Stimulated activated memory B cell treated with anti-CD40 and anti-IgM and Interleukin-4, amounts not matched to agents 10 μg/mL and 1 μg/mL and 100 μg/mL, for 72 hours (primary cell): Measurements from ENCODE around the gene WBP1.
A peak's percentile ranks its signal among the peaks of the same experiment; 100 is the strongest.
"Not testable (repeated sequence)": the region's sequence is repeated elsewhere in the genome, so short reads cannot be mapped to it uniquely, and the experiment has no call there.

Experiments used
- ATAC-seq: fragments of 150-1000 bp; cut with Tn5 transposase; 2 replicates; pipeline ENCODE4 v1.10.0; 2021
- H3K27ac Mint-ChIP-seq: one replicate; pipeline ENCODE4 v1.8.0; 2022; ENCODE audit warnings: mild to moderate bottlenecking, mixed read lengths
- H3K27me3 Mint-ChIP-seq: one replicate; pipeline ENCODE4 v1.8.0; 2022; ENCODE audit warnings: mixed read lengths
- H3K36me3 Mint-ChIP-seq: one replicate; pipeline ENCODE4 v1.8.0; 2022; ENCODE audit warnings: mixed read lengths
- H3K4me1 Mint-ChIP-seq: one replicate; pipeline ENCODE4 v1.8.0; 2022; ENCODE audit warnings: mixed read lengths
- H3K4me3 Mint-ChIP-seq: one replicate; pipeline ENCODE4 v1.8.0; 2022; ENCODE audit warnings: mild to moderate bottlenecking, moderate library complexity, mixed read lengths
- H3K9me3 Mint-ChIP-seq: one replicate; pipeline ENCODE4 v1.8.0; 2022; ENCODE audit warnings: mixed read lengths

The WBP1 gene

GRCh38 chr2:74481961-74482800 lies 23.9 kb downstream of the WBP1 start:
- peak overlapping the region; percentile 97 for H3K27ac Mint-ChIP-seq
- no peaks in the 10 kb centered on the region for H3K27me3 Mint-ChIP-seq
- H3K9me3 Mint-ChIP-seq = no peaks in the 10 kb centered on the region
- peaks cover 35% of the 10 kb centered on the region for H3K4me1 Mint-ChIP-seq
- H3K4me3 Mint-ChIP-seq = peak overlapping the region; percentile 100
- peak; percentile 79 for ATAC-seq
- peaks cover 38% of the 10 kb centered on the region for H3K36me3 Mint-ChIP-seq

GRCh38 chr2:74482801-74483674 lies 24.8 kb downstream of the WBP1 start, which contains the start of the genes CCDC142 and TTC31:
TSS of gene CCDC142 (minus strand) at chr2:74482998. CDS start at chr2:74482837, 161 bp downstream.
TSS of gene TTC31 (plus strand) at chr2:74483081. CDS start at chr2:74483096, 15 bp downstream.
- H3K27ac Mint-ChIP-seq = peak within 1 kb of the TSS; percentile 97
- no peaks in the 10 kb centered on the region for H3K9me3 Mint-ChIP-seq
- peak within 1 kb of the TSS; percentile 100 for H3K4me3 Mint-ChIP-seq
- H3K36me3 Mint-ChIP-seq = peaks cover 32% of the 10 kb centered on the region
- peaks cover 35% of the 10 kb centered on the region for H3K4me1 Mint-ChIP-seq
- ATAC-seq = peak; percentile 97
- H3K27me3 Mint-ChIP-seq = no peaks in the 10 kb centered on the region

- ATAC-seq, H3K27me3 Mint-ChIP-seq, H3K9me3 Mint-ChIP-seq: not testable (repeated sequence)
- peak overlapping the region; percentile 100 for H3K4me3 Mint-ChIP-seq
- peaks cover 32% of the 10 kb centered on the region for H3K36me3 Mint-ChIP-seq
- H3K27ac Mint-ChIP-seq = peak overlapping the region; percentile 97
- H3K4me1 Mint-ChIP-seq = peaks cover 35% of the 10 kb centered on the region
Measured at GRCh38 chr2:74483675-74484164, 25.5 kb downstream of the WBP1 start.

GRCh38 chr2:74486141-74486540 lies 27.9 kb downstream of the WBP1 start:
- H3K36me3 Mint-ChIP-seq = peaks cover 35% of the 10 kb centered on the region
- no peak overlapping the region for H3K27ac Mint-ChIP-seq
- ATAC-seq = no peak
- no peaks in the 10 kb centered on the region for H3K9me3 Mint-ChIP-seq
- no peaks in the 10 kb centered on the region for H3K27me3 Mint-ChIP-seq
- no peak overlapping the region for H3K4me3 Mint-ChIP-seq
- peaks cover 19% of the 10 kb centered on the region for H3K4me1 Mint-ChIP-seq

- H3K4me1 Mint-ChIP-seq = peaks cover under 1% of the 10 kb centered on the region
- no peak overlapping the region for H3K27ac Mint-ChIP-seq
- no peaks in the 10 kb centered on the region for H3K27me3 Mint-ChIP-seq
- peaks cover 59% of the 10 kb centered on the region for H3K36me3 Mint-ChIP-seq
- no peak overlapping the region for H3K4me3 Mint-ChIP-seq
- no peak for ATAC-seq
- H3K9me3 Mint-ChIP-seq = no peaks in the 10 kb centered on the region
Measured at GRCh38 chr2:74488643-74489481, 30.6 kb downstream of the WBP1 start.

GRCh38 chr2:74489906-74490305 lies 31.7 kb downstream of the WBP1 start:
- Mint-ChIP-seq H3K27ac (no peak overlapping the region), H3K4me1 (no peaks in the 10 kb centered on the region), H3K36me3 (peaks cover 65% of the 10 kb centered on the region), H3K27me3 (no peaks in the 10 kb centered on the region), H3K9me3 (no peaks in the 10 kb centered on the region), H3K4me3 (no peak overlapping the region)
- no peak for ATAC-seq

GRCh38 chr2:74491648-74492544 lies 33.7 kb downstream of the WBP1 start:
- Mint-ChIP-seq H3K27me3 (no peaks in the 10 kb centered on the region), H3K36me3 (peaks cover 55% of the 10 kb centered on the region), H3K27ac (no peak overlapping the region), H3K4me1 (no peaks in the 10 kb centered on the region), H3K4me3 (no peak overlapping the region), H3K9me3 (no peaks in the 10 kb centered on the region)
- ATAC-seq = no peak

- no peak for ATAC-seq
- peaks cover 53% of the 10 kb centered on the region for H3K36me3 Mint-ChIP-seq
- H3K9me3 Mint-ChIP-seq = no peaks in the 10 kb centered on the region
- H3K4me1 Mint-ChIP-seq = peaks cover 12% of the 10 kb centered on the region
- H3K4me3 Mint-ChIP-seq = no peak overlapping the region
- peaks cover 13% of the 10 kb centered on the region for H3K27me3 Mint-ChIP-seq
- H3K27ac Mint-ChIP-seq = no peak overlapping the region
Measured at GRCh38 chr2:74493546-74493945, 35.3 kb downstream of the WBP1 start.

GRCh38 chr2:74495440-74495839 lies 37.2 kb downstream of the WBP1 start:
- Mint-ChIP-seq H3K27me3 (peaks cover 32% of the 10 kb centered on the region), H3K4me1 (peaks cover 28% of the 10 kb centered on the region), H3K4me3 (no peak overlapping the region), H3K27ac (no peak overlapping the region), H3K9me3 (no peaks in the 10 kb centered on the region), H3K36me3 (peaks cover 39% of the 10 kb centered on the region)
- no peak for ATAC-seq

- Mint-ChIP-seq H3K9me3 (no peaks in the 10 kb centered on the region), H3K36me3 (peaks cover 23% of the 10 kb centered on the region), H3K4me3 (peak overlapping the region; percentile 74), H3K27me3 (peaks cover 48% of the 10 kb centered on the region), H3K27ac (peak overlapping the region; percentile 2), H3K4me1 (peaks cover 37% of the 10 kb centered on the region)
- no peak for ATAC-seq
Measured at GRCh38 chr2:74496997-74497776, 38.9 kb downstream of the WBP1 start.

GRCh38 chr2:74497777-74498499 lies 39.7 kb downstream of the WBP1 start:
- peaks cover 44% of the 10 kb centered on the region for H3K4me1 Mint-ChIP-seq
- peaks cover 50% of the 10 kb centered on the region for H3K27me3 Mint-ChIP-seq

GRCh38 chr2:74498500-74499266 lies 40.4 kb downstream of the WBP1 start:
- Mint-ChIP-seq H3K4me1 (peaks cover 49% of the 10 kb centered on the region), H3K27me3 (peaks cover 50% of the 10 kb centered on the region), H3K36me3 (peaks cover 8% of the 10 kb centered on the region), H3K27ac (peak overlapping the region; percentile 2), H3K4me3 (peak overlapping the region; percentile 74), H3K9me3 (no peaks in the 10 kb centered on the region)
- ATAC-seq = peak; percentile 41

More at GRCh38 chr2:74497777-74498499, 39.7 kb downstream of the WBP1 start:
- peak overlapping the region; percentile 74 for H3K4me3 Mint-ChIP-seq
- H3K36me3 Mint-ChIP-seq = peaks cover 15% of the 10 kb centered on the region
- ATAC-seq = peak; percentile 37
- H3K27ac Mint-ChIP-seq = peak overlapping the region; percentile 2
- H3K9me3 Mint-ChIP-seq = no peaks in the 10 kb centered on the region
